ENCODE measurements around the gene ZBTB7B. TPM values are rescaled to one million over a fixed set of nuclear protein-coding genes. Genes with fewer than 3 reads are reported as not detected.

The ZBTB7B gene
- total and polyA plus RNA-seq, 2 donors from 2014 or later, result 20.1 to 68.7 TPM

DNA sequence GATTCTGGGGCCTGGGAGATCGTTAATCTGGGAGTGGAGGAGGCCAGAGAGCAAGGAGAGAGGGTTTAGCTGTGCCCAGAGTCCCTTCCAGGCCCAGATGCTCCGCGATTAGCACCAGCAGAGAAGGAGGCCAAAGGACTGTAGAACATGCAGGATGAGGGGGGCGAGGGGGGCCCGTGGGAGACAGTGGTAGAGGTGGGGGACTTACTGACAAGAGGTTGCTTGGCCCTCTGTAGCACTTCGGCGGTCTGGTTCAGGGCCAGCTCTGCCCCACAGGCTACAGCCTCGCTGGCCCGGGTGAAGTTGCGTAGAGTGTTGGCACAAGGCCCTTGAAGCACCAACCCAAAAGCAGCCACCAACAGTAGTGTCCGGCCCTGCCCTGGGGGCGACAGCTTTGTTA is 30.3 kb downstream of the ZBTB7B start:
- Histone ChIP-seq H3K9me3 (ENCODE audit: control insufficient read depth in 2 of 3, insufficient read depth in 1 of 3, low read length in 3 of 3) (no peaks in the 10 kb centered on the region), H3K36me3 (ENCODE audit: control insufficient read depth in 2 of 3, insufficient read depth in 3 of 3, low read length in 3 of 3) (no peaks in the 10 kb centered on the region), H3K9ac (ENCODE audit: low read length in 3 of 3) (no peak overlapping the region), H3K27ac (ENCODE audit: low read depth in 2 of 2, low read length in 2 of 2) (no peak overlapping the region), H3K4me3 (ENCODE audit: low read length in 3 of 3) (no peak overlapping the region), H3K27me3 (ENCODE audit: control insufficient read depth, insufficient read depth, low read length) (no peaks in the 10 kb centered on the region), H3K4me1 (ENCODE audit: control insufficient read depth in 2 of 3, insufficient read depth in 2 of 3, low read depth in 1 of 3, low read length in 3 of 3) (no peaks in the 10 kb centered on the region)
- FAIRE-seq, result no peak
- DNase-seq, result peak in 1 of 5 donors; percentile 54
- intact Hi-C loops (cut with DNase I), result no loop called here
- TF ChIP-seq, protein P1, sequence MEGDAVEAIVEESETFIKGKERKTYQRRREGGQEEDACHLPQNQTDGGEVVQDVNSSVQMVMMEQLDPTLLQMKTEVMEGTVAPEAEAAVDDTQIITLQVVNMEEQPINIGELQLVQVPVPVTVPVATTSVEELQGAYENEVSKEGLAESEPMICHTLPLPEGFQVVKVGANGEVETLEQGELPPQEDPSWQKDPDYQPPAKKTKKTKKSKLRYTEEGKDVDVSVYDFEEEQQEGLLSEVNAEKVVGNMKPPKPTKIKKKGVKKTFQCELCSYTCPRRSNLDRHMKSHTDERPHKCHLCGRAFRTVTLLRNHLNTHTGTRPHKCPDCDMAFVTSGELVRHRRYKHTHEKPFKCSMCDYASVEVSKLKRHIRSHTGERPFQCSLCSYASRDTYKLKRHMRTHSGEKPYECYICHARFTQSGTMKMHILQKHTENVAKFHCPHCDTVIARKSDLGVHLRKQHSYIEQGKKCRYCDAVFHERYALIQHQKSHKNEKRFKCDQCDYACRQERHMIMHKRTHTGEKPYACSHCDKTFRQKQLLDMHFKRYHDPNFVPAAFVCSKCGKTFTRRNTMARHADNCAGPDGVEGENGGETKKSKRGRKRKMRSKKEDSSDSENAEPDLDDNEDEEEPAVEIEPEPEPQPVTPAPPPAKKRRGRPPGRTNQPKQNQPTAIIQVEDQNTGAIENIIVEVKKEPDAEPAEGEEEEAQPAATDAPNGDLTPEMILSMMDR (IDR thresholded peaks at IDR 0.05; ENCODE audit: borderline replicate concordance, extremely low read depth, insufficient read depth), result no peak

DNA sequence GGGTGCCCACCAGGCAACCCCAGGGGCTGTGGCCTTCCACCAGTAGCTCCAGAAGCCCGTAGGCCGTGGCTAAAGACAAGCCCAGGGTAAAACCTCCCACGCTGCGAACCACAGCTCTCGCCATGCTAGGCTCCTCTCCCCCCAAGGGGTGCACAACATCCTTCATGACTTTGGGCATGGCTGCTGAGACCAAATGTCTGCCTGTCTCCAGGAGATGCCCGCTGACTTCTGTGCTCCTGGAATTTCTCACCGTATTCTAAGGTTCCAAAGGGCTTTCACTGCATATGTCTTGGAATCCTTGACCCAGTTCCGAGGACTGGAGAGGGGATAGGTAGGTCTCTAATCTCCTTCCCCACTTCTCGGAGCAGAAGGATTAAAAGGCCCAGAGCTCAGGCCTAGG is 30.9 kb downstream of the ZBTB7B start, which contains the start of the genes DCST1 and DCST2:
Gene DCST1, plus strand, starts transcription at position 301 of the 400 bp plus-strand sequence. CDS start 213 bp downstream, outside the sequence.
Gene DCST2, minus strand, starts transcription at position 258 of the 400 bp plus-strand sequence. Its CDS starts 80 bp downstream, at position 178.
- Histone ChIP-seq H3K9ac (ENCODE audit: low read length in 3 of 3) (no peak within 1 kb of the TSS), H3K4me3 (ENCODE audit: low read length in 3 of 3) (no peak within 1 kb of the TSS), H3K9me3 (ENCODE audit: control insufficient read depth in 2 of 3, insufficient read depth in 1 of 3, low read length in 3 of 3) (no peaks in the 10 kb centered on the region), H3K27ac (ENCODE audit: low read depth in 2 of 2, low read length in 2 of 2) (no peak within 1 kb of the TSS), H3K36me3 (ENCODE audit: control insufficient read depth in 2 of 3, insufficient read depth in 3 of 3, low read length in 3 of 3) (no peaks in the 10 kb centered on the region), H3K27me3 (ENCODE audit: control insufficient read depth, insufficient read depth, low read length) (no peaks in the 10 kb centered on the region), H3K4me1 (ENCODE audit: control insufficient read depth in 2 of 3, insufficient read depth in 2 of 3, low read depth in 1 of 3, low read length in 3 of 3) (no peaks in the 10 kb centered on the region)
- intact Hi-C loops (cut with DNase I), result no loop called here
- FAIRE-seq, result no peak
- peak in 1 of 5 donors; percentile 52 for DNase-seq
- TF ChIP-seq, protein P1 (IDR thresholded peaks at IDR 0.05; ENCODE audit: borderline replicate concordance, extremely low read depth, insufficient read depth), result no peak

DNA sequence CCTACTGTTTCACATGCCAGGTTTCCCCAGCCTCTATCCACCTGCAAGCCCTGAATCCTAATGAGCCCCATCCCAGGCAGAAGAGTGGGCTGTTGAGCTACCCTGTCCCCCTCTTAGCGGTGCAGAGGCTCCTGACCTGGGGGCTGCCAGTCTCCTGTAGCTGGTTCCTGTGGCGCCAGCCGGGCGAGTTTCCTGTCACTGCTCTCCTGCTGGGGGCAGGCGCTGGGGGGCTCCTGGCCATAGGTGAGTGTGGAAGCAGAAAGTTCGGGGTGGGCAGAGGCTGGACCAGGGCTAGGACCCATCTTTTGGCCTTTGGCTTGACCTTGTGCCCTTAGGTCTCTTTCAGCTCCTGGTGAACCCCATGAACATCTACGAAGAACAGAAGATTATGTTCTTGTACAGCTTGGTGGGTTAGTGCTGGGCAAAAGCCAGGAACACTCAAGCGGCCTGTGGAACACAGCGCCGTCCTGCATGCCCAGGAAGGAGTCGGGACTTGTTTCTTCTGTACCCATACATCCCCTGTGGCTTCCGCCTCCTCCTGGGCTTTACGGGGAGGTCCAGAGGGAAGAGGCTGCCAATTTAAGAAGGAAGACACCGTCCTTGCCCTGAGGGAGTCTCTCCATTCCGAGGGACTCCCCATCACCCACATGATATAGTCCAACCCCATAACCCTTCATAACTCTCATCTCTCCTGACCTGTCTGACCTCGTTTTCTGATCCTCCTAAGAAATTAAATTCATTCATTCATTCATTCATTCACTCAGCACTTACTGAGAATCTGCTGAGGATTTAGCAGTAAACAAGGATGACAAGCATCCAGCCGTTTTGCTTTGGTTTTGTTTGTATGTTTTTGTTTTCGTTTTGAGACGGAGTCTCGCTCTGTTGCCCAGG is 32.0 kb downstream of the ZBTB7B start:
- no peaks in the 10 kb centered on the region for H3K9me3 ChIP-seq (ENCODE audit: control insufficient read depth in 2 of 3, insufficient read depth in 1 of 3, low read length in 3 of 3)
- TF ChIP-seq, protein P1 (IDR thresholded peaks at IDR 0.05; ENCODE audit: borderline replicate concordance, extremely low read depth, insufficient read depth), result no peak
- peak in 1 of 5 donors; percentile 49 for DNase-seq
- no peak overlapping the region for H3K9ac ChIP-seq (ENCODE audit: low read length in 3 of 3)
- H3K27ac ChIP-seq (ENCODE audit: low read depth in 2 of 2, low read length in 2 of 2), result no peak overlapping the region
- H3K4me1 ChIP-seq (ENCODE audit: control insufficient read depth in 2 of 3, insufficient read depth in 2 of 3, low read depth in 1 of 3, low read length in 3 of 3), result no peaks in the 10 kb centered on the region
- no peak for FAIRE-seq
- H3K27me3 ChIP-seq (ENCODE audit: control insufficient read depth, insufficient read depth, low read length), result no peaks in the 10 kb centered on the region
- intact Hi-C loops (cut with DNase I), result no loop called here
- no peak overlapping the region for H3K4me3 ChIP-seq (ENCODE audit: low read length in 3 of 3)
- no peaks in the 10 kb centered on the region for H3K36me3 ChIP-seq (ENCODE audit: control insufficient read depth in 2 of 3, insufficient read depth in 3 of 3, low read length in 3 of 3)
